Fibroblast of villous mesenchyme (primary cell): Measurements from ENCODE around the gene RSBN1L. TPM values are rescaled to one million over a fixed set of nuclear protein-coding genes. Genes with fewer than 3 reads are reported as not detected.
A peak's percentile ranks its signal among the peaks of the same experiment; 100 is the strongest.

ENCODE experiments used
- DNase-seq: peaks from one replicate; pipeline ENCODE4 v3.0.0-alpha.2; 2010; ENCODE audit warnings: low read depth
- H3K4me3 ChIP-seq: 2 replicates; pipeline ENCODE4 v1.5.1; 2011; ENCODE audit warnings: low read depth, mild to moderate bottlenecking, low read length
- CTCF ChIP-seq: IDR thresholded peaks from 2 replicates; pipeline ENCODE4 v1.5.1; 2012; ENCODE audit warnings: low read depth, mild to moderate bottlenecking, low read length; ENCODE audit not compliant: insufficient read depth
- total RNA-seq: library from RNA; depleted of rRNA; stranded (reverse); fragments of >200 nt; gene quantifications from 2 replicates; pipeline ENCODE4 v1.2.3, GENCODE V29; 2012

RSBN1L gene
- total RNA-seq, 1 donor = 25.0 TPM

- no peak overlapping the region for H3K4me3 ChIP-seq
- DNase-seq = peak; percentile 44
- no peak for TF ChIP-seq CTCF
Measured at GRCh38 chr7:77752016-77752415, 55.8 kb downstream of the RSBN1L start.

- no peak for DNase-seq
- no peak for TF ChIP-seq CTCF
Measured at GRCh38 chr7:77753173-77753572, 56.9 kb downstream of the RSBN1L start.

GRCh38 chr7:77757589-77757988 is 61.3 kb downstream of the RSBN1L start:
- TF ChIP-seq CTCF = no peak
- no peak overlapping the region for H3K4me3 ChIP-seq
- no peak for DNase-seq

More at GRCh38 chr7:77753173-77753572, 56.9 kb downstream of the RSBN1L start:
- no peak overlapping the region for H3K4me3 ChIP-seq

DNA sequence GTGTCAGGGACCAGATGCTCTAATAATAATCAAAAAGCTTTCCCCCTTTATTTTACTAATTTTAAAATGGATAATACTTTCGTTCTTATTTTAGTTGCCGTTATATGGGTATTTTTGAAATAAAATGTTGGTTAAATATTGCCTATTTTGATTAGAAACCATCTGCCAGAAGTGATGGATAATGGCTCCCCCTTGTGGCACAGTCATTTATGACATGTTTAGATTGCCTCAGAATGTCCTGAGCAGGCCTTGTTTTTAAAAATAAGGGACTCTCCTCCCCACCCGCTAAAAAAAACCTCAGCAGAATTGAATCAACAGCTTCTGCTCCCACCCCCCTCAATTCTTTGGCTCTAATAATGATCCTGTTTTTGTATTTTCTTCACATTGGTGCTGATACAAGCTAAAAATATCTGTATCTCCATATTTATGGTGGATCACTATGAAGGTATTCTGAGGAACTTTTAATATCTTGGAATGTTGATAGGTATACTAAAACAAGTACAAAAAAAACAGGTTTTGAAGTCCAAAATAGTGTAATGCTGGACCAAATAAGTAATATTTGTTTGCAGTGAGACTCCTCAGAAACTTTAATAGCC is 63.1 kb downstream of the RSBN1L start:
- H3K4me3 ChIP-seq = no peak overlapping the region
- DNase-seq = peak; percentile 83
- peak; percentile 71 for TF ChIP-seq CTCF

DNA sequence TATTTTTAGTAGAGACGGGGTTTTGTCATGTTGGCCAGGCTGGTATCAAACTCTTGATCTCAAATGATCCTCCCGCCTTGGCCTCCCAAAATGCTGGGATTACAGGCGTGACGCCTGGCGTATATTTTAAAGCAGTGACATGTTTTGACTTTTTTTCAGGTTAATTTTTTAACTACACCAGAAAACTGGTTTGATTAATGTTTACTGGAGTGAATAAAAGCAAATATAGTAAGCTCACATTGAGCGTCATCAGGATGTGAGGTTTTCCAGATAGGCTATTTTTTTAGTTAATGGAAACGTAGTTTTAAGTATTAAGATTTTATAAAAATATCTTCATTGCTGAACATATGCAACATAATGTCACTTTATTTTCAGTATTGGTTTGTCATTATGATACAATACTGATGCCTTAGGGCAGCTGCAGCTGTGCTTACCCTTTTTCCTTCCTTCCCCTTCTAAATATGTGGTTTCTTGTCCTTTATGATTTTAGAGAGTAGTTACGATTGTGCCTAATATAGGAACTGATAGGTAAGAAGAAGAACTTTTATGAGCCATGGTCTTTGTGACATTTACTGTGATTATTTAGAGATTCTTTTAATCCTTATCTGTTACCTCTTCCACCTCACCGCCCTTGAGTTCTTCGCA is 64.7 kb downstream of the RSBN1L start:
- TF ChIP-seq CTCF = no peak
- DNase-seq = no peak
- H3K4me3 ChIP-seq = no peak overlapping the region

- H3K4me3 ChIP-seq = no peak overlapping the region
- TF ChIP-seq CTCF = no peak
- DNase-seq = no peak
Measured at GRCh38 chr7:77765481-77765880, 69.2 kb downstream of the RSBN1L start.
